Naive B cell (primary cell): ENCODE measurements around the gene GNAI2. TPM values are rescaled to one million over a fixed set of nuclear protein-coding genes. Genes with fewer than 3 reads are reported as not detected.
A peak's percentile ranks its signal among the peaks of the same experiment; 100 is the strongest.

ENCODE experiments used
- ATAC-seq, 2 donors: fragments of 150-1000 bp; cut with Tn5 transposase; 2 replicates each; pipeline ENCODE4 v1.10.0; 2021; ENCODE audit warnings: low read depth in 2 of 2, mild to moderate bottlenecking in 2 of 2, moderate library complexity in 2 of 2
- DNase-seq: peaks from one replicate; pipeline ENCODE4 v3.0.0; 2022
- H3K27ac Mint-ChIP-seq, 6 donors: one replicate each; pipeline ENCODE4 v1.8.0; 2020 to 2022; ENCODE audit warnings: mild to moderate bottlenecking in 6 of 6, mixed read lengths in 6 of 6, moderate library complexity in 5 of 6, inconsistent platforms in 2 of 6
- H3K27me3 Mint-ChIP-seq, 3 donors: one replicate each; pipeline ENCODE4 v1.8.0; 2021 to 2022; ENCODE audit warnings: mixed read lengths in 3 of 3, mild to moderate bottlenecking in 1 of 3
- H3K36me3 Mint-ChIP-seq, 2 donors: one replicate each; pipeline ENCODE4 v1.8.0; 2020 to 2022; ENCODE audit warnings: mixed read lengths in 2 of 2, inconsistent platforms in 1 of 2, mild to moderate bottlenecking in 1 of 2
- H3K4me1 Mint-ChIP-seq, 3 donors: one replicate each; pipeline ENCODE4 v1.8.0; 2020 to 2022; ENCODE audit warnings: mixed read lengths in 3 of 3, inconsistent platforms in 1 of 3, mild to moderate bottlenecking in 1 of 3, moderate library complexity in 1 of 3
- H3K4me3 Mint-ChIP-seq, 8 donors: one replicate each; pipeline ENCODE4 v1.8.0; 2020 to 2022; ENCODE audit warnings: mild to moderate bottlenecking in 8 of 8, mixed read lengths in 8 of 8, moderate library complexity in 8 of 8, inconsistent platforms in 2 of 8
- H3K9me3 Mint-ChIP-seq, 7 donors: one replicate each; pipeline ENCODE4 v1.8.0; 2020 to 2022; ENCODE audit warnings: mixed read lengths in 7 of 7, mild to moderate bottlenecking in 5 of 7, inconsistent platforms in 2 of 7, moderate library complexity in 1 of 7
- polyA plus RNA-seq, 6 donors: library from polyadenylated mRNA; unstranded; fragments of 300-500 nt; fragmentation: Illumina TruSeq; gene quantifications; one replicate each; pipeline ENCODE4 v1.2.3, GENCODE V29; 2021; ENCODE audit warnings: low read depth in 6 of 6

The GNAI2 gene
- polyA plus RNA-seq, 6 donors from 2014 or later: 472 to 669 (median 550) TPM

DNA sequence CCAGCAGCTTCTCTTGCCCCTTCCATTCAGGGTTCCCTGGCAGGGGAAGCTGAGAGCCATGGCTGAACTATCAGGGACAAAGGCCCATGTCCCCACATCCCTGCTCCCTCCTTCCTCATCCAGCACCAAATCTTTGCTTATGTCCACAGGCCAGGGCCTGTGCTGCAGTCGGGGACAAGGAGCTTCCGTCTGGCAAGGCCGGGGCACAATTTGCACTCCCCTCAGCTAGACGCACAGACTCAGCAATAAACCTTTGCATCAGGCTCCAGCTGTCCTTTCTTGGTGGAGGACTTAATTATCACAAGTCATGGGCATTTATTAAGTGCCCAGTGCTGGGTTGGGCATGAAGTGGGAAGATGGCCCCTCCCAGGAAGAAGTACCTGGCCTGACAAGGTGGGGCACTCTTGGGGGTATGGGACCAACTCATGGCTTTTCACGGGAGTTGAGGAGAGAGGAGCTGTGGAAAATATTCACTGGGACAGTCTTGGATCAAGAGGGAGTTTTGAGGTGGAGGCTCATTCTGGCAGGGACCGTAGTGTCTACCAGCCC is 39.7 kb upstream of the GNAI2 start:
- Mint-ChIP-seq H3K36me3 (no peaks in the 10 kb centered on the region), H3K4me1 (peaks cover 7 to 12% (median 9%) of the 10 kb centered on the region in 3 donors), H3K27me3 (peaks cover 10 to 55% (median 37%) of the 10 kb centered on the region in 3 donors), H3K9me3 (no peaks in the 10 kb centered on the region), H3K4me3 (no peak overlapping the region), H3K27ac (peak overlapping the region in 1 of 6 donors; percentile 53)
- ATAC-seq (no peak), DNase-seq (no peak)

DNA sequence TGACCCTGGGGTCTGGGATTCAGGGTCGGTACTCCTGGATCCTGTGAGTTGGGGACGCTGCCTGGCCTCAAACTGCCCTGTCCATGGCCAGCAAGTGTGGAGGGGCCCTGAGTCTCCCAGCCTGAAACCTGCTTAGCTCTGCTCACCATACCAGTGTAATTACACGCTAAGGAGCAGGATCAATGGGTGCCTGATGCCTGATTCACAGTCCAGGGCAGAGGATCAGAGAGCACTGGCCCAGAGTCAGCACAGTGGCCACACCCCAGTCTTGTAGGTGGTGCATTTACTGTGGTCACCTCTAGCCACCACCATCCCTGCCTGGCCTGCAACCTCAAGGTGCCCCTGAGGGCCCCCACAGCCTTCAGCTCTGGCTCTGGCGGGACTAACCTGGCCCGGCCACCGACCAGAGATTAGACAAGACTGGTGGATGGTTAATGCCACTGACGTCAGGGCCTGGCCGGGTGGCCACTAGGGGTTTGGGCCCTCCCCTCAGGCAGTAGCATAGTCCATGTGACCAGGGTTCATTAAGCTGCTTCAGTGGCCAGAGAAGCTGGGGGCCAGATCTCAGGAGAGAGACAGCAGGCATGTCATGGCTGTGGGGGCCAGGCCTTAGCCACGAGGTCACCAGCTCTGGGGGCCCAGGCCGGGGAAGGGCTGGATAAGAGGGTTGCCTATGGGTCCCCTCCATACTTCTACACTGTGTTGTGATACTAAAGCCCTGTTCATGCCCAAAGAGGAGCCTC is 34.3 kb upstream of the GNAI2 start:
- no peaks in the 10 kb centered on the region for H3K9me3 Mint-ChIP-seq

DNA sequence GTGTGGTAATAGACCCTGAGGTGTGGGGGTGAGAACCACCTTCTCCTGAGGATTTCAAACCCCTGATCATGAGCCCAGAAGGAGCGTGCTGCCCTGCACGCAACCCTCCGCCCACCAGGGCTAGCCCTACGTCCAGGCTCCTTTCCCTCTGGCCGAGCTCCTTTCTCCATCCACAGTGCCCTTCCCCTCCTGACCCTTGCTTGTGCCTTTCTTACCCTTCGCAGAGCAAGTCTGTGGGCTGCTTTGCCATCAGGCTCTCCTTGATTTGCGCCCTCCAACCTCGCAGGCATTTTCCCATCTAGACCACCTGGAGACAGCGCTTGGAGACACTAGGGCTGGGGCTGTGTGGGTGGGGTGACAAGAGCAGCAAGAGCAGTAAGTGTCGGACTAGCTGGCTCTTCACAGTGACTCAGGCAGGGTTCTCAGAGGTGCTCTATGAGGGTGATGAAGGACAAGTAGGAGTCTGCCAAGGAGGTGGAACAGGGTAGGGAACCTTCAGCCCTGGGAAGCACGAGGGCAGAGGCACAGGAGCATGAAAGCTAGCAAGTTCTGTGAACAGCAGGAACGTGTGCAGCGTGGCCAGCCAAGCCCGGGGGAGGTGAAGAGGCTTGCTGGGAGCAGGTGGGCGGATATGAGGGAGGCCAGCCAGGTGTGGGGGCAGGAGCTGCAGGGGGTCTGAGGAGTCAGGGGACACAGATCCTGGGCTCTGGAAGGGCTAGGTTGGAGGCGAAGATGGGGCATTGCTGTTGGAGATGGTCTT is 33.5 kb upstream of the GNAI2 start:
- H3K27ac Mint-ChIP-seq: no peak overlapping the region
- DNase-seq (no peak), ATAC-seq (no peak)
- H3K4me3 Mint-ChIP-seq: peak overlapping the region in 1 of 8 donors; percentile 34
- H3K9me3 Mint-ChIP-seq: no peaks in the 10 kb centered on the region
- peaks cover 0 to 9% of the 10 kb centered on the region in 2 donors for H3K36me3 Mint-ChIP-seq
- H3K4me1 Mint-ChIP-seq: peaks cover 0 to 4% (median 3%) of the 10 kb centered on the region in 3 donors
- H3K27me3 Mint-ChIP-seq: peaks cover 30 to 64% (median 47%) of the 10 kb centered on the region in 3 donors

More for the DNA sequence above, 34.3 kb upstream of the GNAI2 start:
- no peak overlapping the region for H3K4me3 Mint-ChIP-seq
- H3K4me1 Mint-ChIP-seq: peaks cover 0 to 4% (median 3%) of the 10 kb centered on the region in 3 donors
- DNase-seq: no peak
- no peak overlapping the region for H3K27ac Mint-ChIP-seq
- no peak for ATAC-seq
- H3K27me3 Mint-ChIP-seq: peaks cover 31 to 60% (median 43%) of the 10 kb centered on the region in 3 donors
- peaks cover 0 to 9% of the 10 kb centered on the region in 2 donors for H3K36me3 Mint-ChIP-seq

- Mint-ChIP-seq H3K9me3 (no peaks in the 10 kb centered on the region), H3K4me1 (peaks cover 0 to 4% (median 3%) of the 10 kb centered on the region in 3 donors), H3K4me3 (peak overlapping the region in 2 of 8 donors; percentile 34 to 77), H3K27me3 (peaks cover 32 to 71% (median 49%) of the 10 kb centered on the region in 3 donors), H3K27ac (no peak overlapping the region), H3K36me3 (peaks cover 0 to 9% of the 10 kb centered on the region in 2 donors)
- no peak for DNase-seq
- no peak for ATAC-seq
Measured at GRCh38 chr3:50203113-50203808, 32.7 kb upstream of the GNAI2 start.

GRCh38 chr3:50203809-50204803 is 31.9 kb upstream of the GNAI2 start:
- Mint-ChIP-seq H3K4me3 (peak overlapping the region in 5 of 8 donors; percentile 47 to 73 (median 51)), H3K4me1 (peaks cover 0 to 4% (median 3%) of the 10 kb centered on the region in 3 donors)

DNA sequence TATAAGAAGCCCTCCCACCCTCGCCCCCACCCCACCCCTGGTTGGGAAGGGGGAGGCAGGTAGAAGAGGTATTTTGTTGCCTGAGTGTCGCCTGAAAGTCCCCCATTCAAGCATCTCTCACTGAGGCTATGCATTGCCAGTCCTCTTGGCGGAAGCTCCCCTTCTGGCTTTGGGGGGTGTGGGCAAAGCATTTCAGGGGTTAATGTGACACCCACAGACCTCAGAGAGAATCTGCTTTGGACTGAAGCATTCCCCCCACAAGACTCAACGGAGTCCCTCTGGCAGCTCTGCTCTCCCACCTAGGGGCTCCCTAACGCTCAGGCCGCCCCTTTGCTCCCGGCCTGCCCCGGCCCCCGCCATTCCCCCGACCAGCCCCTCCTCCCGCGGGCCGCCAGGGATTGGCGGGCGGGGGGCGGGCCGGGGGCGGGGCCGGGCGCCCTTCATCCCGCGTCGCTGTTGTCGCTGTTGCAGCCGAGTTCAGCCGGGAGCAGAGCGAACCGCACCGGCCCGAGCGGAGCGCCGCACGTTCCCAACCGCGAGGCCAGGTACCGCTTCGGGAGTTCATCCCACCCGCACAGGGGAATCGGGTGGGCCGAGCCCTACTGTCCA is 31.1 kb upstream of the GNAI2 start, which contains the start of gene SLC38A3:
SLC38A3 (plus strand) TSS at position 468 of the 609 bp plus-strand sequence. CDS start 8,929 bp downstream, outside the sequence.
- Mint-ChIP-seq H3K4me1 (peaks cover 0 to 4% (median 3%) of the 10 kb centered on the region in 3 donors), H3K27ac (no peak within 1 kb of the TSS), H3K9me3 (peaks cover 0 to 2% (median 0%) of the 10 kb centered on the region in 7 donors), H3K4me3 (peak within 1 kb of the TSS in 7 of 8 donors; percentile 16 to 81 (median 52)), H3K36me3 (peaks cover 0 to 9% of the 10 kb centered on the region in 2 donors), H3K27me3 (peaks cover 32 to 73% (median 57%) of the 10 kb centered on the region in 3 donors)
- ATAC-seq (peak; percentile 31 to 43), DNase-seq (no peak)

More at GRCh38 chr3:50203809-50204803, 31.9 kb upstream of the GNAI2 start:
- Mint-ChIP-seq H3K9me3 (peaks cover 0 to 2% (median 0%) of the 10 kb centered on the region in 7 donors), H3K27ac (peak overlapping the region in 1 of 6 donors; percentile 54), H3K36me3 (peaks cover 0 to 9% of the 10 kb centered on the region in 2 donors), H3K27me3 (peaks cover 35 to 72% (median 57%) of the 10 kb centered on the region in 3 donors)
- ATAC-seq: no peak
- no peak for DNase-seq

DNA sequence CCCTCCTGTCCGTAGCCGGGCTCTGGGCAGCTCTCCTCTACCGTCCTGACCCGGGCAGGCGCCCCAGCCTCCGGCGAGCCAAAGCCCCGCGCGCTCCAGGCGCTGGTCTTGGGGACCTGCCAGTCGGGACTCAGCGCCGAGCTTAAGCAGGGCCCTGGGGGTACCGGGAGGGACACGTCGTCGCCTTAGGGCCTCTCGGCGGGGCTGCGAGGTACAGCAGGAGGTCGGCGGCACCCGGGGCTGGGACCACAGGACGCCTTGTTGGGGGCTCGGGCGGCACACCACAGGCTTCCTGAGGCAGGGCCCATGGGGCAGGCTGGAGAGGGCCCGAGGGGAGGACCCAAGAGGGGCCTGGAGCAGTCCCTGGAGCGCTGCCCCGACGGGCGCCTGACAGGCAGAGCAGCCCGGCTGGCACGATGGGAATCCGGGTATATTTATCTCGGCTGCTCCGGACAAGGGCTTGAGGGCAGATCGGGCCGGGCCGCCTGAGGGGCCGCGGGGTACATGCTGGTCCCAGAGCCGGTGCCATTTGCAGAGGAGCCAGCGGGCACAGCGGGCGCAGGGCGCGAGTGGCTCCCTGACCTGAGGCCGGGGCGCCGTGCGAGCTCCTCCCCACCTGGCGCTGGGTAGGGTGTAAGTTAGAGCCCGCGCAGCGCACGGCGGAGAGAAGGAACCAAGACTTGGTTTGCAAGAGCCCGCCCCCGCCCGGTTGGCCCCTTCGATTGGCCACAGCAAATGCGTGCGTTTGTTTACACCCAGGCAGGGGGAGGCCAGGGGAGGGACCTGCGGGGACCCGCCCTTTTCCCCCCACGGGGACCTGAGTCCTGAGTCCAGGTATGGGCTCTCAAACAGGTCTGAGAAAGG is 30.4 kb upstream of the GNAI2 start:
- peaks cover 30 to 74% (median 54%) of the 10 kb centered on the region in 3 donors for H3K27me3 Mint-ChIP-seq

DNA sequence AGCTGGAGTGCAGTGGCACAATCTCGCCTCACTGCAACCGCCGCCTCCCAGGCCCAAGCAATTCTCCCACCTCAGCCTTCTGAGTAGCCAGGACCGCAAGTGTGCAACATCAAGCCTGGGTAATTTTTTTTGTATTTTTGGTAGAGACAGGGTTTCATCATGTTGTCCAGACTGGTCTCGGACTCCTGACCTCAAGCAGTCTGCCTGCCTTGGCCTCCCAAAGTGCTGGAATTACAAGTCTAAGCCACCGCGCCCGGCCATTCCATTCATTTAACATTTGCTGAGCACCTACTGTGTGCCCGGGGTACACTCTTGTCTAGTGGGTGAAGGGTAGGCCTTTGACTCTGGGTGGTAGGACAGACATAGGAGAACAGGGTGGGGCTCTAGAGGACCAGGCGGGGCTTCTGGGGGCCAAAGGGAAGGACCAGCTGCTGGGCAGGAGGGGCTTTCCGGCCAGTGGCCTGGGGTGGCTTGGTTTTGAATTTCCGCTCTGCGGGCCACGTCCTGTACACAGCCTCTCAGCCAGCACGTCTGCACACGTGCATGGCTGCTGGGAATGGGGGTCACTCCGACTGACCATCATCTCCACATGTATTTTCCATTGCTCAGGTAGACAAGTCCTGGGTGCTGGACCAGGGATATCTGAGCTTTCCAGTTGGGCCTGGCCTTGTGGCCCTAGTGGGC is 28.5 kb upstream of the GNAI2 start:
- Mint-ChIP-seq H3K27me3 (peaks cover 20 to 58% (median 40%) of the 10 kb centered on the region in 3 donors), H3K4me3 (no peak overlapping the region), H3K9me3 (peaks cover 0 to 2% (median 0%) of the 10 kb centered on the region in 7 donors), H3K27ac (no peak overlapping the region), H3K36me3 (peaks cover 0 to 8% of the 10 kb centered on the region in 2 donors), H3K4me1 (peaks cover 0 to 4% (median 3%) of the 10 kb centered on the region in 3 donors)
- DNase-seq (no peak), ATAC-seq (no peak)

More for the DNA sequence above, 30.4 kb upstream of the GNAI2 start:
- H3K4me3 Mint-ChIP-seq: peak overlapping the region in 6 of 8 donors; percentile 24 to 81 (median 59)
- peaks cover 0 to 4% (median 3%) of the 10 kb centered on the region in 3 donors for H3K4me1 Mint-ChIP-seq
- ATAC-seq: peak; percentile 86 to 88
- peak; percentile 38 for DNase-seq
- H3K9me3 Mint-ChIP-seq: peaks cover 0 to 2% (median 0%) of the 10 kb centered on the region in 7 donors
- H3K27ac Mint-ChIP-seq: no peak overlapping the region
- H3K36me3 Mint-ChIP-seq: peaks cover 0 to 9% of the 10 kb centered on the region in 2 donors

- no peak overlapping the region for H3K4me3 Mint-ChIP-seq
- H3K9me3 Mint-ChIP-seq: peaks cover 0 to 2% (median 0%) of the 10 kb centered on the region in 7 donors
- H3K36me3 Mint-ChIP-seq: no peaks in the 10 kb centered on the region
Measured at GRCh38 chr3:50208677-50209344, 27.2 kb upstream of the GNAI2 start.

DNA sequence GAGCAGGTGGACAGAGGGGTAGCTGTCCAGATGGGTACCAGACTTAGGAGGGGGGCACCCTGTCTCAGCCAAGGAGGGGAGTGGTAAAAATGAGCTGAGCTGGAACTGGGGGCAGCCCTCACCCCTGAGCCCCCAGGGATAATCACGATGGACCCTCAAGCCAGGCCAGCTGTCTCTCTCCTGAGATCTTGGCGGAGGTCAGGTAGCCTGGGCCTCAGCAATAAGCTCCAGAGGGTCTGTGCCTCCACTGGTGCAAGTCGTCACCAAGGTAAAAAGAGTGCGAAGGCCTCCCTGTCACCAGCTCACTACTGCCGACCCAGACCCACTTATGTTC is 25.9 kb upstream of the GNAI2 start:
- no peak for DNase-seq
- Mint-ChIP-seq H3K27ac (no peak overlapping the region), H3K36me3 (no peaks in the 10 kb centered on the region), H3K4me1 (peaks cover 0 to 3% (median 2%) of the 10 kb centered on the region in 3 donors), H3K4me3 (no peak overlapping the region), H3K27me3 (peaks cover 13 to 40% (median 23%) of the 10 kb centered on the region in 3 donors), H3K9me3 (peaks cover 0 to 2% (median 0%) of the 10 kb centered on the region in 7 donors)
- ATAC-seq: no peak

More at GRCh38 chr3:50208677-50209344, 27.2 kb upstream of the GNAI2 start:
- H3K4me1 Mint-ChIP-seq: peaks cover 0 to 4% (median 3%) of the 10 kb centered on the region in 3 donors
- DNase-seq (no peak), ATAC-seq (no peak)
- H3K27me3 Mint-ChIP-seq: peaks cover 13 to 44% (median 27%) of the 10 kb centered on the region in 3 donors
- peak overlapping the region in 1 of 6 donors; percentile 87 for H3K27ac Mint-ChIP-seq
